GM18502 (cell line): ENCODE data around the gene INPP4B.
"Not testable (repeated sequence)": the region's sequence is repeated elsewhere in the genome, so short reads cannot be mapped to it uniquely, and the experiment has no call there.

Source experiments
- ATAC-seq: cut with Tn5 transposase; IDR thresholded peaks from one replicate; pipeline ENCODE4 v1.9.1; 2021; ENCODE audit warnings: mild to moderate bottlenecking; ENCODE audit not compliant: unreplicated experiment, poor library complexity

The INPP4B gene

GRCh38 chr4:142397364-142397991 lies 448.6 kb downstream of the INPP4B start:
- not testable (repeated sequence) for ATAC-seq

DNA sequence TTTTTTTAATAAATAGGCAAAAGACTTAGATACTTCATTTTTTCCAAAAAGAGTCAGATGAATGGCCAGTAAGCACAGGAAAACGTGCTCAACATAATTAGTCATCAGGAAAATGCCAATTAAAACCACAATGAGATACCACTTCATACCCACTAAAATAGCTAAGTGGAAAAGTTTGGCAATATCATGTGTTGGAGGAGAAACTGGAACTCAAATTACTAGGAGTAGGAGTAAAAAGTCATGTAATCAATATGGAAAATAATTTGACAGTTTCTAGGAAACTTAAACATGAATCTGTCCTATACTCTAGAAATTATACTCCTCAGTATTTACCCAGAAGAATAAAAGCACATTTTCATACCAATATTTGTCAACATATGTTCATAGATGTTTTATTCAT lies 449.8 kb downstream of the INPP4B start:
- ATAC-seq: no peak

- no peak for ATAC-seq
Observed at GRCh38 chr4:142393127-142393526, 453.0 kb downstream of the INPP4B start.

DNA sequence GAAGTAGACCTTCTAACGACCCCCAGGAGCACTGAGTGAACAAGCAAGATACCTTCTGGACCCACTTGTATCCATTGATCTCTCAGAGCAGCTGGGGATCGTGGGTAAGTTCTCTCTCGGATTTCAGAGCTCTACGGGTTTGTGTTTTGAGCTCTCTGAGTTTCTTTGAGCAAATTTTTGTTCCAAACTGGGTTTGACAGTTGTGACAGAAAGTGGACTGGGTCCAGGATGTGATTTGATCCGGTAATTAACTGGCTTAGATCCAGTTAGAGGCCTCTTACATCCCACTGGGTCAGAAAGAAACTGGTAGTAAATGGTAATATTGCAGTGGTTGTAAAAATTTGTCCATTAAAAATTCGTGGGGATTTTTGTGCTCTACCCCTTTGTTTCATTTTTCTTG lies 459.2 kb downstream of the INPP4B start:
- no peak for ATAC-seq

GRCh38 chr4:142386449-142386848 lies 459.7 kb downstream of the INPP4B start:
- no peak for ATAC-seq

GRCh38 chr4:142383800-142384470 lies 462.2 kb downstream of the INPP4B start:
- ATAC-seq: no peak

DNA sequence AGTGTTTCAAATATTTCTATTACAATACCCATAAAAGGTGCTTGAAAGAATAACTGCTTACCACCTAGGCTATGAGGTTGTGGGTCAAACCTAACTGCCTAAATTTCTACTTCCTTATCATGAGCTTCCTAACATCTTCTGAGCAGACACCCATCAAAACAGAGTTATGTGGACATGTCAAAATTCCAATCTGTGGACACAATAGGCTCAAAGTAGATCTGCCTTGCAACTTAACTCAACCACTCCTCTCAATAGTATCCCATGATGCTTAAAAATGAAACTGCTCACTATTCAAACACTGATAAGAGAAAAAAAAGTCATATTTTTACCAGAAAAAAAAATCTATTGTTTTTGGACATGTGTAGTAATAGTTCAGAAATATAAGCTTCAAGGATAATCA lies 462.7 kb downstream of the INPP4B start:
- ATAC-seq: no peak

DNA sequence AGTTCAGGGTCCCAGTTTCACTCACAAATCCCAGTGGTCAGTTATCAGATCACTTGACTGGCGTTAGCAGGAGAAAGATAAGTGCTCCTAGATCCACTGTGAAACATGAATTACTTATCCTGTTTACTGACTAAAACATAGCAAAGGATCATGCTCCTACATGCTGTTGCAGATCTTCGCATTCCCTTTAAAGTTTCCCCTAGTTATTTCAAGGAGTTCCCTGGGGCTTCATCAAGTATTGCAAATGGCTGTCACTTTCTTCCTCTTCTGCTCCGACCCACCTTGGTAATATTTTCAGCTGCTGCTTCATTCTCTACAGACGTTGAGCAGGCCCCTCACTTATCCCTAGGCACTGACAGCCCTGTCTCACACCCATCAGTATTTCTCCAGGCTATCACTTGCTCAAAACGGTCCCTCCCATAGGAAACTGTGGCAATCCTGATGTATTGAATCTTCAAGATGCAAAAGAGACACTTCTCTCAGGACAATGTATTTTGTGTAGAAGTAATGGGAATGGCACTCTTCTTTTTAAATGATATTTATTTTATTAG lies 466.0 kb downstream of the INPP4B start:
- ATAC-seq: no peak

GRCh38 chr4:142379277-142380051 lies 466.6 kb downstream of the INPP4B start:
- no peak for ATAC-seq

- ATAC-seq: no peak
Observed at GRCh38 chr4:142378179-142378578, 467.9 kb downstream of the INPP4B start.

- no peak for ATAC-seq
Observed at GRCh38 chr4:142377342-142378091, 468.6 kb downstream of the INPP4B start.

- ATAC-seq: no peak
Observed at GRCh38 chr4:142376204-142376603, 469.9 kb downstream of the INPP4B start.

DNA sequence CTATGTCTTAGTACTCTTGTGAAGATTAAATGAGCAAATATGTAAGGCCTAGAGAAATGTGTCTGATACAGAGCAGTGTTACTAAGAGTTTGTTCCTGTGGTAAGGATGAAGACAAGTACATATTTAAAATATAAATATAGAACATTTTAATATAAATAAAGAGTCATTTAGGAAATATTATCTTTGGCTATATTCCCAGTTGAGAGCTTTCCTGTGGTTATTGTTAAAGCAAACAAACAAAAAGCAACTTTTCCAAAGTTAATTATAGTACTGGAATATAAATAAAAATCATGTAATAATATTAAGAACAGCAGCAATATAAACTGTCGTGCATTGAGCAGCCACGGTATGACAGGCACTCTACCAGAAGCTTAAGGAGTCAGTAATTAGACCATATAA lies 472.5 kb downstream of the INPP4B start:
- no peak for ATAC-seq

GRCh38 chr4:142372530-142373260 lies 473.4 kb downstream of the INPP4B start:
- no peak for ATAC-seq

GRCh38 chr4:142369141-142369540 lies 477.0 kb downstream of the INPP4B start:
- no peak for ATAC-seq

GRCh38 chr4:142367418-142368180 lies 478.5 kb downstream of the INPP4B start:
- no peak for ATAC-seq

- no peak for ATAC-seq
Observed at GRCh38 chr4:142366769-142367181, 479.3 kb downstream of the INPP4B start.

- no peak for ATAC-seq
Observed at GRCh38 chr4:142365391-142365790, 480.7 kb downstream of the INPP4B start.

DNA sequence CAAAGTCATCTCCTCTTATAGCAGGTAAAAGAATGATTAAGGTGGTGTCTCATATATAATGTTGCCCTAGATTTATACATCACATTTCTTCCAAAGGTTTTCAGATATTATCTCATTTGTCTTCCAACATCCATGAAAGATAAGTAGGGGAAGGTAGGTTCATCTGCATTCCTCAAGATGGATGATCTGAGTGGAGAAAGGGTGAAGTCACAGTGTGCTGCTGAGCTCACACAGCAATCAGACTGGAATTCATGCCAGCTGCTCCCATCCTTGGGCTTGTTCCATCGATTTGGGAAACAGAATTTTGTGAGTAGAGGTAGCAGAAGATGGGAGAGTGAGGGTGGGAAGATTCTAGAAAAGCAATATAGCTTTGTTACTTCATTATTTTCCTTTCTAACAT lies 482.4 kb downstream of the INPP4B start:
- ATAC-seq: no peak
